ENCODE measurements around the gene RASA2.

Gene RASA2

DNA sequence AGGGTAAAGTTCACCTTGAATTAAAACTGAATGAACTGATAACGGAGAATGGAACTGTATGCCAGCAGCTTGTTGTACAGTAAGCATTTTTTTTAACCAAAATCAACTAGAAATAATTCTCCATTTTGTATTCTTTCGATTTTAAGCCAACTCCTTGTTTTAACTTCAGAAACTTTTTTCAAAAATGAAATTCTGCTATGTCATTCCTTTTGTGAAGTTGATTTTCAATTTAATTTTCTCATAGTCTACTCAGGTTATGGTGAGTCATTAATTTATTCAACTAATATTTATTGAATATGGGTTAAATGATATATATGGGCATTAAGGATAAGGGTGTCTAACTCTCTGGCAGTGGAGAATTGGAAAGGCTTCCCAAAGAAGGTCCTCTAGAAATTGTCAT is 53.7 kb downstream of the RASA2 start:
- no peak for DNase-seq

DNA sequence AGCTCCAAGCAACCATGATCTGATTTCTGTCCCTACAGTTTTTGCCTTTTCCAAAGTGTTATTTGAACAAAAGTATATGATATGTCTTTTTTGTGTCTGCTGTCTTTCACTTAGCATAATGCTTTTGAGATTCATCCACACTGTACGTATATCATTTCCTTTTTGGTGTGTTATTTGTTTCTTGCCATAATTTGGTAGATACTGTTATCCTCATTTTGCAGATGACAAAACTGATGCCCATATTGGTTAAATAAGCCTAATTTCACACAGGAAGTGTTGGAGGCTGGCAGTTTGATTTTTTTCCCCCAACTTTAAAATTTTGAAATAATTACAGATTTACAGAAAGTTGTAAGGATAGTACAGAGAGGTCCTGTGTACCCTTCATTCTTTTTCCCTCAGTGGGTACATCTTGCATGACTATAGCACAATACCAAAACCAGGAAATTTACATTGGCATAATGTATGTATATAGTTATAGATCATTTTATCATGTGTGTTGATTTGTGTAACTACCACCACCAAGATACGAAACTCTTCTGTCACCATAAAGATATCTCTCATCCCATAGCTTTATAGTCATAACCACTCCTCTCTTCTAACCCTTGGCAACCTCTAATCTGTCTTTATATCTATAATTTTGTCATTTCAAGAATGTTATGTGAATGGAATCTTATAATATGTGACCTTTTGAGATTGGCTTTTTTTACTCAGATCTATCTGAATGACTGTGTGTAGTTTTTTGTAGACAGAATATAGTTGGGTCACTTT is 55.6 kb downstream of the RASA2 start:
- no peak for DNase-seq

DNA sequence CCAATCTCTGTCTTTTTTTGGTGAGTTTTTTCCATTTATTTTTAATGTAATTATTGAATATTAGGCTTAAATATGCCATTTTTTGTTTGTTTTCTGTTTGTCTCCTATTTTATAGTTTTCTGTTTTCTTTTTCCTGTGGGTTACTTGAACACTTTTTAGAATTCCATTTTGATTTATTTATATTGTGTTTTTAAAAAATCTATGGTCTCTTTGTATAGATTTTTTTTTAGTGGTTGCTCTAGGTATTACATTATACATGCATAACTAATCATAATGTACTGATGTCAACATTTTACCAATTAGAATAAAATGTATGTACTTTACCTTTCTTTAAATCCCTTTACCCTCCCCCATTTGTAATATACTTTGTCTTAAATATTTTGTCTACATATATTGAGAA is 56.2 kb downstream of the RASA2 start:
- DNase-seq = no peak

- DNase-seq = no peak
These were observed 57.9 kb downstream of the RASA2 start for GRCh38 chr3:141544697-141545096.

- no peak for DNase-seq
These were observed 59.3 kb downstream of the RASA2 start for GRCh38 chr3:141546081-141546480.

GRCh38 chr3:141546586-141546985 is 59.8 kb downstream of the RASA2 start:
- DNase-seq = no peak

DNA sequence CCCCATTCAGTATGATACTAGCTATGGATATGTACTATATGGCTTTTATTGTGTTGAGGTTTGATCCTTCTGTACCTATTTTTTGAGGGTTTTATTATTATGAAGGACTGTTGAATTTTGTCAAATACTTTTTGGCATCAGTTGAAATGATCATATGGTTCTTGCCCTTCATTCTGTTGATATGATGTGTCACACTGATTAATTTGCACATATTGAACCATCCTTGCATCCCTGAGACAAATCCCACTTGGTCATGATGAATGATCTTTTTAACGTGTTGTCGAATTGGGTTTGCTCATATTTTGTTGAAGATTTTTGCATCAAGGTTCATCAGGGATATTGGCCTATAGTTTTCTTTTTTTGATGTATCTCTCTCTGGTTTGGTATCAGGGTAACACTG is 61.0 kb downstream of the RASA2 start:
- no peak for DNase-seq

GRCh38 chr3:141550926-141551665 is 64.3 kb downstream of the RASA2 start:
- no peak for DNase-seq

DNA sequence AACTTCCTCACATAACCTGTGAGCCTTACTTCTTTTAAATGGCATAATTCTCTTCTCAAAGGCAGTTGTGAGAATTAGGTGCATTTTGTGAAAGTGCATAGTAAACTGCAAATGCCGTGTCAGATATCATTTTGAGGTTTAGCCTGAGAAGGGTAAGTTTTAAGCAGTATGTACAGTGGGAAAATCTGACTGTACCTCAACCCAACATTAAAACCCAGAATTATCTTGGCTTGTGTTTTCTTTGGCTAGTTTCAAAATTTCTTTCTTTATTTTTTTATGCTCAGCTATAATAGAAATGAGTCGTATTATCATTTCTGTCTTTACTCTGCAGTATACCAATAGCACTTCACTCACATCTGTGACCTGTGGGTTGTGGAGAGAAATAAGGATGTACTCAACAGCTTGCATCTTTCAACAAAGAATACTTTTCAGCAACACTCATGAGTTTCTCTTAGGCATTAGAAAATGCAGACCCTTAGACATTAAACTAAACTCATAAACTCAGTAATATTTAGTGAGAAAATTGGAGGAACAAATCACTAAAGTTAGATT is 65.7 kb downstream of the RASA2 start:
- no peak for DNase-seq

GRCh38 chr3:141553055-141553454 is 66.2 kb downstream of the RASA2 start:
- DNase-seq = no peak

GRCh38 chr3:141556034-141556433 is 69.2 kb downstream of the RASA2 start:
- no peak for DNase-seq

DNA sequence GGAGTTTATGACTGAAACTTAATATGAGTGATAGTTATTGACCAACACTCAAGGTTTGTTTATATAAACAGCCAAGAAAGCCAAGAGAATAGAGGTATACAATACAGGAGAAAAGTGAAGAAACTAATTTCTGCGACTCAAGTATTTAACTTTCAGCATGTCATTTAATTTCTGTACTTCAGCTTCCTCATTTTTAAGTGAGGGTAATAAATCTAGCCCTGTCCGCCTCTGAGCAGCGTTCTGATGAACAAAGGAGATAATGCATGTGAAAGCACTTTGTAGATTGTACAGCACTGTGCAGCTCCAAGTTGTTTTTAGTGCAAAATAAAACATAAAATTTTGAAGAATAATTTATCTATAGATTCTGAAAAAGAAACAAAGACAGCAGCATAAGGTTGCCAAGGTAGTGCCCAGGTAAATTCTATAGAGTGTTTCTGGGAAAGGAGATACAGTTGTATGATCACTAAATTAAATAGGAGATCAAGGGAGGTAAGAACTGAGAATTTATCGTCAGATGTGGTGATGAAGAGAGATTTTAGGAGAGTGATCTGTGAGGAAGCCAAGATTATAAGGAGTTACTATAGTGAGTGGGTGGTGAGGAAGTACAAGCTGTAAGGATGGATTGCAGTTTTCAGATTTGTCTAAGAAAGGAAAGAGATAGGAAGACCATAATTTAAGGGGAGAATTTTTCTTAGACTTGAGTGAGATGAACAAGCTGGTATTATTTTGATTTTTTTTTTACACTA is 71.3 kb downstream of the RASA2 start:
- no peak for DNase-seq

DNA sequence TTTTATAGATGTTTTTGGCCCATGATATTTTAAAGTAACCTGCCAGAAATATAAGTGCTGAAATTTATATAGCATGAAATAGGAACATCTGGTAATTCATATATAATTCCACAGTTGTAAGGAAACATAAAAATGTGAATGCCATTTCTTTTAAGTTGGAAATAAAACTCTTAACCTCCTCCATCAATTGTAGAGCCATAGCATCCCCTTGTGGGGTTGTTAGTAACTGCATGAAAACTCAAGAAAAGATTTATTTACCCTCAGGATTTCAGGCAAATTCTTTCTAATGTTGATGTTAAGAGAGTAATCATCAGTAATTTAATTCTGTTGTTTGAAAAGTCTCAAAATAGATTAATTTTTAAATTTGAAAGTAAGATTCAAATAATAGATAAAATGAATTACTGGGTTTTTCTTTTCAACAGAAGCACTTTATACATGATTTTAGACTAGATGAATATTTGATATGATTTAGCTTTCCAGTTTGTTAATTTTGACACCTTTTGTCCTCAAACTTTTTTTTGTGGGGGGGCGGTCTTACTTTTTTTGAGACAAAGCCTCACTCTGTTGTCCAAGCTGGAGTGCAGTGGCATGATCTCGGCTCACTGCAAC is 74.7 kb downstream of the RASA2 start:
- DNase-seq = no peak

DNA sequence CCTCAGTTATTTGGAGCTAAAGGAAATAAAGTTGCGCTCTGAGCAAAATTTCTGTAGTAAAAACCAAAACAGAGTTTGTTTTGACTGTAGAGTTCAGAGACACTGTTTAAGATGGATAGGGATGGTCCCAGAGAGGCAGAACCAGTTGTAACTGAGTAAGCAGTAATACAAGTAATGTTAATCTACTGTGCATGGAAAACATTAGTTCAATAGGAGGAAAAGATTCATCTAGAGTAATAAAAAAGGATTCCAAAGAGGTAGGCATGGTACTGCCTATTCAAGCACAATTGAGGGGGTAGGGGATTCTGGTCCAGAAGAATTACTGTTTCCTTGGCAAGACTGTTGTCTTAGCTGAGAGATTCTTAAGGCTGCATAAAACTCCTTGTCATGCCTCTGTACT is 77.4 kb downstream of the RASA2 start:
- no peak for DNase-seq

DNA sequence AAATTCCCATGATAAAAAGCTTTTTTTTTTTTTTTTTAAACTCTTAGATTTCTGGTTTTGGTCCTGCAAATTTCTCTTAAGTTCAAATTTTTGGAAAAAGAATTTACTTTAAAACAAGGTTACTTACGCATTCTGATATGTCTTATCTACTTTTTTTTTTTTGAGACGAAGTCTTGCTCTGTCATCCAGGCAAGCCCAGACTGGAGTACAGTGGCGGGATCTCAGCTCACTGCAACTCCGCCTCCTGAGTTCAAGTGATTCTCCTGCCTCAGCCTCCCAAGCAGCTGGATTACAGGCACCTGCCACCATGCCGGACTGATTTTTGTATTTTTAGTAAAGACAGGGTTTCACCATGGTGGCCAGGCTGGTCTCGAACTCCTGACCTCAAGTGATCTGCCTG is 83.2 kb downstream of the RASA2 start:
- no peak for DNase-seq

GRCh38 chr3:141575879-141576743 is 89.3 kb downstream of the RASA2 start:
- DNase-seq = no peak

GRCh38 chr3:141576744-141577052 is 89.9 kb downstream of the RASA2 start:
- DNase-seq = no peak

DNA sequence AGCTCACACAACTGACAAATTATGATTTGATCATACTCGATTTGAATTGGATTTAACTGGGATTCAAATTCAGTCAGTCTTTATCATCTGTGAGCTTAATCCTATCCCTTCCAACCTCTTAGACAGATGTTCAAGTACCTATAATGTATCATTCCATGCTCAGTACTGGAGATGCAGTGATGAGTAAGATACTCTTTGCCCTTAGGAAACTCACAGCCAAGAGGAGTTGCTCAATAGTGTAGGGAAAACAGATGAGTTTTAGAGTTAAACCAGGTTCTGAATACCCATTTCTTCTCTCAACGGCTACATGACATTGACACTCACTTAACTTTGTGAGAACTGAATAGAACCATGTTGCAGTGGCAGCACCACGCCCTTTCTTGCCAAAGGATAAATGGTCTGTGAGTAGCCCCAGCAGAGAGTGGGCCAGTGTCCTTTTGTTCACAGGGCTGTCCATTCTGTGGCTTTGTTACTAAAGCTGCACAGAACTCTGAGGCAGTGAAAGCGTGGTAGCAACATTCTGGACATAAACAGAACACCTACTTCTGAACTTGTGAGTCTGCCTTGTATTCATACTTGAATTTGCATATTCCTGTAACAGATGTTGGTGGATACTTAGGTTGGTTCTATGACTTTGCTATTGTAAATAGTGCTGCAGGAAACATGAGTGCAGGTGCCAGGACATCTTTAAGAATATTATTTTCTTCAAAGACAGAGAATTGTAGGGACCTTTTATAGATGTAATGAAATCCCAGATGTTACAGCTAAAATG is 91.6 kb downstream of the RASA2 start:
- no peak for DNase-seq

DNA sequence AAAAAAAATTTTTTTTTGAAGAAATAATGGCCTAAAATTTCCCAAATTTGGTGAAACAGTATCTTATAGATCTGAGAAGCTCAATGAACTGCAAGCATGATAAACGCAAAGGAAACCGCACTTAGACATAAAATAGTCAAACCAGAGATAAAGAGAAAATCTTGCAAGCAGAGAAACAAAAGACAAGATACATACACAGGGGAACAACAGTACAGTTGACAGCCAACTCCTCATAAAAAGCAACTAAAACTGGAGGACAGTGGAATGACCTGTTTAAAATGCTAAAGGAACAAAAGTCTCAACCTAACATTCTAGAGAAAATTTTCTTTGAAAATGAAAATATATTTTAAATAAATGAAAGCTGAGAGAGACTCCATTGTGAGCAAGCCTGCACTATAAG is 107.5 kb downstream of the RASA2 start:
- DNase-seq = no peak

DNA sequence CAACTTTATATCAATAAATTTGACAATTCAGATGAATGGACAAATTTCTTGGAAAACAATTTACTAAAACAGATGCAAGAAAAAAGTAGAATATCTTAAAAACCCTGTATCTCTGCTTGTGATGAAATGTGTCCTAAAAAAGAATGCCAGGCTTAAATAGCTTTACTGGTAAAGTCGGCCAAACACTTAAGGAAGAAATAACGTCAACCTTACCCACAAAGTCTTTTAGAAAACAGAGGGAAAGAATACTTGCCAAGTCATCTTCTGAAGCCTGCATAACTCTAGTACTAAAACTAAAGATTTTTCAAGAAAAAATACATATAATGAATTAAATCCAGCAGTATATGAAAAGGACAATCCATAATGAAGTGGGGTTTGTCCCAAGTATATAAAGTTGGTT is 111.1 kb downstream of the RASA2 start:
- DNase-seq = no peak

GRCh38 chr3:141600331-141600730 is 113.5 kb downstream of the RASA2 start:
- no peak for DNase-seq

- no peak for DNase-seq
These were observed 115.9 kb downstream of the RASA2 start for GRCh38 chr3:141602706-141603105.

All from activated T-cell treated with anti-CD3 and anti-CD28 coated beads, Interleukin-2, amount 50 U/mL, for 1 hour (primary cell).